ENCODE results near the gene VKORC1L1.
"Not testable (repeated sequence)": the region's sequence is repeated elsewhere in the genome, so short reads cannot be mapped to it uniquely, and the experiment has no call there.

The VKORC1L1 gene

DNA sequence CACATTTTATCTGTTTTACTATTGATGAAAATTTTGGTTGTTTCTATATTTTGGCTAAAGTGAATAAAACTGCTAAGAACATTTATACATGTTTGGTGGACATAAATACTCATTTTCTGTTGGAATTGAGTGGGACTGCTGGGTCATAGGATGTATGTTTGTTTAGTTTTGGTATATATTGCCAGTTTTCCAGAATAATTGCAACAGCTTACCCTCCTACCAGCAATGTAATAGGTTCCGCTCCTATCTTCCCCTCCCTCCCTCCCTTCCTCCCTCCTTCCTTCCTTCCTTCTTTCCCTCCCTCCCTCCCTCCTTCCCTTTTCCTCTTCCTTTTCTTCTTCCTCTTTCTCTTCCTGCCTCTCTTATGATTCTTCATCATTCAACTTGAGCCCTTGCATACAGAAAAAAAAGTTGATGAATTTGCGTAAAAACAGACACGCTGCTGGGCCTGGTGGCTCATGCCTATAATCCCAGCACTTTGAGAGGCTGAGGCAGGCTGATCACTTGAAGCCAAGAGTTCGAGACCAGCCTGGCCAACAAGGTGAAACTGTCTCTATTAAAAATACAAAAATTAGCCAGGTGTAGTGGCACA lies 23.5 kb downstream of the VKORC1L1 start:
- DNase-seq (no peak), ATAC-seq (replicated peaks) (no peak)
- Mint-ChIP-seq H3K4me3 (no peak overlapping the region), H3K27me3 (no peaks in the 10 kb centered on the region), H3K4me1 (ENCODE audit: low read depth in 2 of 2) (peaks cover 3 to 6% of the 10 kb centered on the region in 2 donors), H3K27ac (no peak overlapping the region), H3K9me3 (no peaks in the 10 kb centered on the region), H3K36me3 (ENCODE audit: insufficient read depth) (peaks cover 8% of the 10 kb centered on the region)

DNA sequence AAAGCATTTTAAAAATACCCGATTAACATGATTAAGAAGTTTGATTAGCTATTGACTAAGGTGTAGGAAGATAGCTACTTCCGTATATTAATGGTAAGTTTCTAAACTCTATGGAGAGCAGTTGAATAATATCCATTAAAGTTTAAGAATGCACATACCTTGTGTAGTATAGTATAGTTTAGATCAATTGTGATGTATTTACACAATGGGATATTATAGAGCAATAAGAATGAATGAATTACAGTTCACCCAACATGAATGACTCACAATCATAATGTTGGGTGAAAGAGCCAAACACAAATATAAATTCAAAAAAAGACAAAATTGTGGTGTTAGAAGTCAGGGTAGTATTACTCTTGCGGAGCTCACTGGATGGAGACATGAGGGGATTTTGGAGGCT lies 24.4 kb downstream of the VKORC1L1 start:
- H3K9me3 Mint-ChIP-seq; H3K27ac Mint-ChIP-seq; H3K4me1 Mint-ChIP-seq (ENCODE audit: low read depth in 2 of 2); H3K27me3 Mint-ChIP-seq; DNase-seq; ATAC-seq (replicated peaks); H3K36me3 Mint-ChIP-seq (ENCODE audit: insufficient read depth); H3K4me3 Mint-ChIP-seq: not testable (repeated sequence)

DNA sequence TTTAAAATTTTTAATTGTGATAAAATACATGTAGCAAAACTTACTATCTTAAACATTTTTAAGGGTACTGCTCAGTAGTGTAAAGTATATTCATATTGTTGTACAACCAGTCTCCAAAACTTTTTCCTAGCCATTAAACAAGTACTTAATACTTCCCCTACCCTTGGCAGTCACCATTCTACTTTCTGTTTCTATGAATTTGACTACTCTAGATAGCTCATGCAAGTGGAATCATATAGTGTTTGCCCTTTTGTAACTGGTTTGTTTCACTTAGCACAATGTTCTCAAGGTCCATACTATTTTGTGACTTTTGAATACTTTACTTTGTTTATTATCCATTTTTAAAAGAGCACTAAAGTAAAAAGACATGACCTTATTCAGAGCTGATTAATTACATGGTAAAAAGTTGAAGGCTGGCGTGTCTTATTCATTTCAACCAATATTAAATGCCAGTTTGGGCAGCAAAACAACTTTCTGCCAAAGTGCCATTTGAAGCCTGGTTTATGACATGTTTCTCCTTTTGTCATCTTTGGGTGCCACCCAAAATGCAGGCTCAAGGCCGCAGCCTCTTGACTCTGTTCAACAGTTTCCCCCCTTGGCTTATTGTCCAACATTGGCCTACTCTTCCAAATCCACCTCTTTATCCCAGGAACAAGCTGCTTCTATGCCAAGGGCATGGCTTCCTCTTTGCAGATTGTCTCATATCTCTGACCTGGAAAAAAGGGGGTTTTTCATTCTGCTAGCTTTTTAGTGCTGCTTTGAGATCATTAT lies 26.0 kb downstream of the VKORC1L1 start:
- ATAC-seq (replicated peaks); DNase-seq; H3K36me3 Mint-ChIP-seq (ENCODE audit: insufficient read depth); H3K4me3 Mint-ChIP-seq; H3K27me3 Mint-ChIP-seq; H3K27ac Mint-ChIP-seq; H3K4me1 Mint-ChIP-seq (ENCODE audit: low read depth in 2 of 2); H3K9me3 Mint-ChIP-seq: not testable (repeated sequence)

DNA sequence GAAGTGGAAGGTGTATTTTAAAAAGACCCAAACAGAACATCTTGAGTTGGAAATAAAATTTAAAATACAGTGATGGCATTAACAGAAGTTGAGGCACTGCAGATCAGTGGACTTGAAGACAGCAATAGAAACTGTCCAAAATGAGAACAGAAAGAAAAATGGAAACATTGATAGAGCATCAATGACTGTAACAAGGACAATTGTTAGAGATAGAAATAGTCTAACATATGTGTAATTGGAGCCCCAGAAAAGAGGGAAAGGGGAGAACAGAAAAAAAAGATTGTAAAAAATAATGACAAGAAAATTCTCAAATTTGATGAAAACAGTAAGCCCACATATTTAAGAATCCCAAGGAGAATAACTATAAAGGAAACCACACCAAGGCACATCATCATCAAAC lies 29.4 kb downstream of the VKORC1L1 start:
- no peak overlapping the region for H3K27ac Mint-ChIP-seq
- H3K36me3 Mint-ChIP-seq (ENCODE audit: insufficient read depth), result no peaks in the 10 kb centered on the region
- H3K4me3 Mint-ChIP-seq, result no peak overlapping the region
- H3K9me3 Mint-ChIP-seq, result peaks cover 0 to 5% of the 10 kb centered on the region in 2 donors
- peaks cover 3 to 4% of the 10 kb centered on the region in 2 donors for H3K4me1 Mint-ChIP-seq (ENCODE audit: low read depth in 2 of 2)
- DNase-seq, result no peak
- ATAC-seq (replicated peaks), result no peak
- no peaks in the 10 kb centered on the region for H3K27me3 Mint-ChIP-seq

DNA sequence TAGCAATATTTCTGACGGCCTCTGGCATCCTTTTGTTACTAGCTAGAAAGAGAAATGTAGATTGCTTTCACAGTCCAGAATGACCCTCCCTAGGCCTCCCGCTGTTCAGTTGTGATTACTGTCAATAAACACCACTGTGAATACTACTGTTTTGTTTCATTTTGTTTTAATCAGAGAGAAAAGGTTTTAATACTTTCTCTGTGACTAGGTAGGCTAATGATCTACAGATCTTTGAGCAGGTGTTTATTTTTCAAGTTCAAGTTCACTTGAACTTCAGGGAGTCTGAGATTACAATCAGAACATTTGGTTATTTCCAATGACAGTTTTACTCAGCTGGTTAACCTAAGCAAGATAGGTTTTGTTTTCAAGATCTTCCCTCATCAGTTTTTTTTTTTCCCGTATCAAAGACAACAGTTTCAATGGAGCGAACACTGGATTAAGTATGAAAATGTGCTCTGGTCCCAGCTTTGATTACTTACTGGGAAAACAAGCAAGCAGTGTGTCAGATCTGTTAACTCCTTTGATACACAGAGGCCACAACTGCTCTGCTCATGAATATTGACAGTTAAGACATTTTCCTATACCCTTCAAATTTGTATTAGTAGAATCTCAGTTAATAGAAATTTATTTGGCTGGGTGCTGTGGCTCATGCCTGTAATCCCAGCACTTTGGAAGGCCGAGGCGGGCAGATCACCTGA lies 34.8 kb downstream of the VKORC1L1 start:
- ATAC-seq (replicated peaks), result no peak
- H3K27ac Mint-ChIP-seq, result no peak overlapping the region
- H3K9me3 Mint-ChIP-seq, result no peaks in the 10 kb centered on the region
- no peaks in the 10 kb centered on the region for H3K27me3 Mint-ChIP-seq
- H3K4me3 Mint-ChIP-seq, result no peak overlapping the region
- peaks cover 2 to 18% of the 10 kb centered on the region in 2 donors for H3K4me1 Mint-ChIP-seq (ENCODE audit: low read depth in 2 of 2)
- no peak for DNase-seq
- no peaks in the 10 kb centered on the region for H3K36me3 Mint-ChIP-seq (ENCODE audit: insufficient read depth)

DNA sequence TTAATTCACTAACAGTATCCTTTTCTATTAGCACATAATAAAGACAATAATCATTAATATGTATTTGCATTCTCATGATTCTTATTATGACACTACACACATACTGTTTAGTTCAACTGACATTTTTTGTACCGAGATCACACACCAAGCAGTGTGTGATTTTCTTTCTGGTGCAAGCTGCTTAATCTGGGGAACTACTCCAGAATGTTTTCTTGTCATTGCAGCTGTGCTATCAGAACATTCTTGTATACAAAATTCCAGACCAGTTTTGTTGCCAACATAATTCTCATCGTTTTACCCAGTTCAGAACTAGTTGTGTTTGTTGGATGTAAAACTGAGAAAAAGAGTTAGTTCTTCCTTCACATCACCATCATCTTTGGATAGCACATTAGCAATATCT lies 37.4 kb downstream of the VKORC1L1 start:
- Mint-ChIP-seq H3K36me3 (ENCODE audit: insufficient read depth) (no peaks in the 10 kb centered on the region), H3K4me3 (no peak overlapping the region), H3K4me1 (ENCODE audit: low read depth in 2 of 2) (peaks cover 2 to 22% of the 10 kb centered on the region in 2 donors), H3K27ac (no peak overlapping the region), H3K27me3 (no peaks in the 10 kb centered on the region), H3K9me3 (no peaks in the 10 kb centered on the region)
- DNase-seq (no peak), ATAC-seq (replicated peaks) (no peak)

DNA sequence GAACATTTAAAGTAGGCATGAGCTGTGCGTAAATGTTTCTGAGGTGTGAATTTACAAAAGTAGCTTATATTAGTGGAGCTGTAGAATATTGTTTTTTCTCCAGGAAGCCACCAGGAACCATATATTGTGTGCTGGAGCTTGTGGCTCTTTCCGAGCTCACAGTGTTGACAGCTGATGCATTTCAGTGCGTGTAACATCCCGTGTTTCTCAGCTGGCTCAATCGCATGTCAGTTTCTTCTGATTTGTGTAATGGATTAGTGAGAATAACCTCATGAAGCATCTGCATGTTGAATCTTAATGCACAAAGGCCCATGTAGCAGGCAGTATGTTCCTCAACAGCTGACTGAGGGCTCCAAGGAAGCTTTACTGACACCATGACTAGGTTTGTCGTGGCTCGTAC lies 39.4 kb downstream of the VKORC1L1 start:
- Mint-ChIP-seq H3K4me3 (no peak overlapping the region), H3K27ac (no peak overlapping the region), H3K36me3 (ENCODE audit: insufficient read depth) (no peaks in the 10 kb centered on the region), H3K27me3 (no peaks in the 10 kb centered on the region), H3K4me1 (ENCODE audit: low read depth in 2 of 2) (peaks cover 3 to 30% of the 10 kb centered on the region in 2 donors), H3K9me3 (no peaks in the 10 kb centered on the region)
- no peak for DNase-seq
- no peak for ATAC-seq (replicated peaks)

DNA sequence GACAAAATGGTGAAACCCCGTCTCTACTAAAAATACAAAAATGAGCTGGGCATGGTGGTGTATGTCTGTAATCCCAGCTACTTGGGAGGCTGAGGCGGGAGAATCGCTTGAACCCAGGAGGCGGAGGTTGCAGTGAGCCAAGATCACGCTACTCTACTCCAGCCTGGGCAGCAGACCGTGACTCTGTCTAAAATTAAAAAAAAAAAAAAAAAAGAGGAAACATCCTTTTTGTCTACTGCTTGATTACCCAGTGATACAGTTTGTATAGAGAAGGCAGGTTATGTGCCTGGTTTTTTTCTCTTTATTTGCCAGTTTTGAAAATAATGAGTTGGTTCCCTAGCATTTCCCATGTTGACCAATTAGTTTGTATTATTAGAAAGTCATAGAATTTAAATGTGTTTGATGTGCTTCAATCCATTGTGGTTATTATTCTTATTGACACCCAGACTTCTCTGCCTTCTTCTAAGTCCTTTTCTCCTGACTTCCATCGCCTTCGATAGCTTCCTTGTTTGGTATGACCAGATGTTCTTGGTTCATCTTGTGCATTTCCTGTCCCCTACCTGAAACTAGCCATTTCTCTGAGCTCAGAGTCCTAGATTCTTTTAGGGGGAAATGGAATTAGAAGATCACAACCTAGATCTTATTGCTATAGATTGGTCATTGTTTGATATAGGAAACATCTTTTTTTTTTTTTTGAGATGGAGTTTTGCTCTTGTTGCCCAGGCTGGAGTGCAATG lies 43.2 kb downstream of the VKORC1L1 start:
- no peak for ATAC-seq (replicated peaks)
- no peaks in the 10 kb centered on the region for H3K27me3 Mint-ChIP-seq
- H3K27ac Mint-ChIP-seq, result no peak overlapping the region

DNA sequence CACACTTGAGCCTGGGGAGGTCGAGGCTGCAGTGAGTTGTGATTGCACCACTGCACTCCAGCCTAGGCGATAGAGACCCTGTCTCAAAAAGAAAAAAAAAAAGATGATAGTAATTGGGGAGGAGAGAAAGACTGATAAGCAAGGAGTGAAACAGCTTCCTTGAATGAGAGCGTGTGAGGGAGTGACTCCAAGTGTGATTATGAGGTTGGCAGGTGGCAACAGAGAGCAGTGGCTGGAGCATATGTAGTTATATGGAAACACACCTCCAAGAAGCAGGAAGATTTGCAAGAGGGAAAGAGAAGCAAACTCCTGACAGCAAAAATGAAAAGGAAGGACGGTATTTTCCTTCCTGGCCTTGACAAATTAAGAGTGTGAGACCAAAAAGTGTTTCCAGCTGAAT lies 50.4 kb downstream of the VKORC1L1 start:
- Mint-ChIP-seq H3K36me3 (ENCODE audit: insufficient read depth) (no peaks in the 10 kb centered on the region), H3K4me1 (ENCODE audit: low read depth in 2 of 2) (peaks cover 6 to 23% of the 10 kb centered on the region in 2 donors), H3K27ac (no peak overlapping the region), H3K27me3 (no peaks in the 10 kb centered on the region), H3K9me3 (no peaks in the 10 kb centered on the region), H3K4me3 (no peak overlapping the region)
- ATAC-seq (replicated peaks) (no peak), DNase-seq (no peak)

More for the DNA sequence above, 43.2 kb downstream of the VKORC1L1 start:
- Mint-ChIP-seq H3K4me3 (no peak overlapping the region), H3K4me1 (ENCODE audit: low read depth in 2 of 2) (peaks cover 10 to 28% of the 10 kb centered on the region in 2 donors), H3K9me3 (no peaks in the 10 kb centered on the region), H3K36me3 (ENCODE audit: insufficient read depth) (no peaks in the 10 kb centered on the region)
- DNase-seq, result no peak

DNA sequence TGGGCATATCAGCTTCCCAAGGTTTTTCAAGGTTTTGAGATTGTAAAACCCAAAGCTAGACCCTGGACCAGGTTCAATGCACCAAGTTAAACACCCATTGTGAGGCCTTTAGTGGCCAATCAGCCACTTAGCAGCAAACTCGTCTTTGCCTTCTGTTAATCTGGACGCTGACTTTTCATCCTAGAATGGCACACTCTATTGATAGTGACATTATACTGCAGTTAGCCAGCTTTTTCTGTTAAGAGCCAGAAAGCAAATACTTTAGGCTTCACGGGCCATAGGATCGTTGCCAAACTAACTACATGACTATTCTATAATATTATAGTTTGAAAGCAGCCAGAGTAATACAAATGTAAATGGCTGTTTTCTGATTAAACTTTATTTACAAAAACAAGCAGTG lies 51.3 kb downstream of the VKORC1L1 start:
- no peaks in the 10 kb centered on the region for H3K9me3 Mint-ChIP-seq
- DNase-seq (no peak), ATAC-seq (replicated peaks) (no peak)
- H3K36me3 Mint-ChIP-seq (ENCODE audit: insufficient read depth), result no peaks in the 10 kb centered on the region
- H3K27ac Mint-ChIP-seq, result no peak overlapping the region
- H3K27me3 Mint-ChIP-seq, result no peaks in the 10 kb centered on the region
- peaks cover 6 to 29% of the 10 kb centered on the region in 2 donors for H3K4me1 Mint-ChIP-seq (ENCODE audit: low read depth in 2 of 2)
- H3K4me3 Mint-ChIP-seq, result no peak overlapping the region

DNA sequence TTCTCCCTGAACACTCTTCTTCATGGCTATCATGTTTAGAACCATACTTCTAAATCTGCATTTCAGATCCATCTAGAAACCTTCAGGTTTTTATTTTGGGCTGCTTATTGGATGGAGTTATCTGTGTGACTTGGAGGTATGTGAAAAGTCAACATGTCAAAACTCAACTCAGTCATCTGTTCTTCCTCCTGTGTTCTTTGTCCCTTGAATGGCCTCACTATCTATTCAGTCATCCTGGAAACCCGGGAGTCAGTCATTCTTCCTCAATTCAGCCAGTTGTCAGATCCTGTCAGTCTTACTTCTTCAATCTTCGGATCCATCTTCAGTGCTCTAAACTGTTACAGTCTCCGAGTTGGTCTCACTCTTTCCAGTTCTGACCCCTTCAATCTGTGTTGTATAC lies 52.2 kb downstream of the VKORC1L1 start:
- H3K27me3 Mint-ChIP-seq, result no peaks in the 10 kb centered on the region
- H3K9me3 Mint-ChIP-seq, result no peaks in the 10 kb centered on the region
- no peak overlapping the region for H3K27ac Mint-ChIP-seq
- no peak overlapping the region for H3K4me3 Mint-ChIP-seq
- H3K4me1 Mint-ChIP-seq (ENCODE audit: low read depth in 2 of 2), result peaks cover 4 to 28% of the 10 kb centered on the region in 2 donors
- H3K36me3 Mint-ChIP-seq (ENCODE audit: insufficient read depth), result no peaks in the 10 kb centered on the region
- no peak for ATAC-seq (replicated peaks)
- no peak for DNase-seq

DNA sequence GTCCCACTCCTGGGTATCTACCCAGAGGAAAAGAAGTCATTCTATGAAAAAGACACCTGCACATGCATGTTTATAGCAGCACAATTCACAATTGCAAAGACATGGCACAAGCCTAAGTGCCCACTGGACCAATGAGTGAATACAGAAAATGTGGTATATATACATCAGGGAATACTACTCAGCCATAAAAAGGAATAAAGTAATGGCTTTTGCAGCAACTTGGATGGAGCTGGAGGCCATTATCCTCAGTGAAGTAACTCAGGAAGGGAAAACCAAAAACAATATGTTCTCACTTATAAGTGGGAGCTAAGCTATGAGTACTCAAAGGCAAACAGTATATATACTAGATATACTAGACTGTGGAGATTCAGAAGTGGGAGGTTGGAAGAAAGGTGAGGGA lies 53.7 kb downstream of the VKORC1L1 start:
- DNase-seq (no peak), ATAC-seq (replicated peaks) (no peak)
- Mint-ChIP-seq H3K27me3 (no peaks in the 10 kb centered on the region), H3K4me1 (ENCODE audit: low read depth in 2 of 2) (peaks cover 2 to 30% of the 10 kb centered on the region in 2 donors), H3K9me3 (no peaks in the 10 kb centered on the region), H3K27ac (no peak overlapping the region), H3K36me3 (ENCODE audit: insufficient read depth) (no peaks in the 10 kb centered on the region), H3K4me3 (no peak overlapping the region)

Data from effector memory CD8-positive, alpha-beta T cell (primary cell).